Fibroblast of lung (primary cell): ENCODE measurements around the gene SEC23B.

ENCODE experiments used
- EZH2 ChIP-seq: IDR thresholded peaks from 2 replicates; pipeline ENCODE4 v1.5.1; 2012; ENCODE audit warnings: low read length, control low read depth, mild to moderate bottlenecking; ENCODE audit errors: missing control alignments
- TF ChIP-seq, protein P1 (sequence below), 2 donors: IDR thresholded peaks in 1 of 2; conservative IDR thresholded peaks in 1 of 2; 1 replicate in 1 of 2; 2 replicates in 1 of 2; pipeline ENCODE4 v1.5.1; 2011 to 2012; ENCODE audit warnings: low read length in 2 of 2, control low read depth in 1 of 2, inconsistent platforms in 1 of 2, low read depth in 1 of 2, mild to moderate bottlenecking in 1 of 2

DNA sequence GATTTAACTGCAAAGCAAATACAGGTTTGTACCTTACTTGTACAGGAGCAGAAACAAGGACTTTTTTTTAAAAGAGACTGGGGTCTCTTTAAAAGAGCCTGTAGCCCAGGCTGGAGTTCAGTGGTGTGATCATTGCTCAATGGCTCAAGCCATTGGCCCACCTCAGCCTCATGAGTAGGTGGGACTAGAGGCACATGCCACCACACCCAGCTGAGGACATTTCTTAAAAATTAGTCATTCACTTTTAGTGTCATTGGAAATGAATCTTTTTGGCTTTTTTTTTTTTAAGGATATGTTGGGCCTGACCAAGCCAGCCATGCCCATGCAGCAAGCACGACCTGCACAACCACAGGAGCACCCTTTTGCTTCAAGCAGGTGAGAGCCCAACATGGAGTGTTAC, 16.9 kb downstream of the SEC23B start:
- no peak for TF ChIP-seq EZH2
- TF ChIP-seq, protein P1, sequence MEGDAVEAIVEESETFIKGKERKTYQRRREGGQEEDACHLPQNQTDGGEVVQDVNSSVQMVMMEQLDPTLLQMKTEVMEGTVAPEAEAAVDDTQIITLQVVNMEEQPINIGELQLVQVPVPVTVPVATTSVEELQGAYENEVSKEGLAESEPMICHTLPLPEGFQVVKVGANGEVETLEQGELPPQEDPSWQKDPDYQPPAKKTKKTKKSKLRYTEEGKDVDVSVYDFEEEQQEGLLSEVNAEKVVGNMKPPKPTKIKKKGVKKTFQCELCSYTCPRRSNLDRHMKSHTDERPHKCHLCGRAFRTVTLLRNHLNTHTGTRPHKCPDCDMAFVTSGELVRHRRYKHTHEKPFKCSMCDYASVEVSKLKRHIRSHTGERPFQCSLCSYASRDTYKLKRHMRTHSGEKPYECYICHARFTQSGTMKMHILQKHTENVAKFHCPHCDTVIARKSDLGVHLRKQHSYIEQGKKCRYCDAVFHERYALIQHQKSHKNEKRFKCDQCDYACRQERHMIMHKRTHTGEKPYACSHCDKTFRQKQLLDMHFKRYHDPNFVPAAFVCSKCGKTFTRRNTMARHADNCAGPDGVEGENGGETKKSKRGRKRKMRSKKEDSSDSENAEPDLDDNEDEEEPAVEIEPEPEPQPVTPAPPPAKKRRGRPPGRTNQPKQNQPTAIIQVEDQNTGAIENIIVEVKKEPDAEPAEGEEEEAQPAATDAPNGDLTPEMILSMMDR (conservative IDR thresholded peaks at IDR 0.05 in 1 of 2, IDR thresholded peaks at IDR 0.05 in 1 of 2; ENCODE audit: low read depth in 1 of 2, low read length in 2 of 2) = no peak
